ENCODE measurements around the gene XIRP2. TPM values are rescaled to one million over a fixed set of nuclear protein-coding genes. Genes with fewer than 3 reads are reported as not detected.

Gene XIRP2
- total and polyA plus RNA-seq, 2 of the 8 experiments (the other 6 are each of a cell fraction or from before 2014, with no cell fraction given): 0.11 TPM; not detected in 1

DNA sequence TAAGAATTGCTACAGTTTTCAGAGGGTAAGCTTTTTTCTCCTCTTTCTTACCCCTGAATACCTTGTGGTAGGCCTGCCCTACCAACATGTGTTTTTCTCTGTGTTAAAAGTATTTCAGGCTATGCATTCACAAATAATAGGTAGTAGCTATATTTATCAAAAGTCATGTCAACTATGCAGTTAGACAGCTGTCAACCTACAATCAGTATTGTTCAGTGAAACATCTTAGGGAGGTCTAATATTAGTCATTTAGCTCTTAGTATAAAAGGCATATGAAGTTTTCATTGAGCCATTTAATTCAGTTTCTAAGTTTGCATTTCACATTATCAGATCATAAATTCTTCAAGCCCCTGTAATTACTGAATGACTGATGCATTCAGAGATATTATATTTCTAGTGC is 36.7 kb downstream of the XIRP2 start:
- H3K79me1 ChIP-seq (ENCODE audit: low read depth, low read length): no peaks in the 10 kb centered on the region
- no peak overlapping the region for H2BK15ac ChIP-seq (ENCODE audit: low read length)
- H4K5ac ChIP-seq (ENCODE audit: insufficient read length, low read depth, low read length): no peak overlapping the region
- H2AFZ ChIP-seq (ENCODE audit: low read length): no peak overlapping the region
- no peak overlapping the region for H2BK120ac ChIP-seq (replicated peaks; ENCODE audit: low read depth, low read length)
- no peak overlapping the region for H3K14ac ChIP-seq (ENCODE audit: insufficient read length)
- no peak overlapping the region for H3K23ac ChIP-seq (ENCODE audit: insufficient read length)
- no peak overlapping the region for H3K56ac ChIP-seq (replicated peaks; ENCODE audit: insufficient read length, low read depth, low read length)
- no peak for FAIRE-seq
- H4K20me1 ChIP-seq (replicated peaks in 1 of 2; ENCODE audit: control insufficient read depth in 1 of 2, insufficient read depth in 2 of 2, low read length in 2 of 2): no peaks in the 10 kb centered on the region
- H3K27ac ChIP-seq (ENCODE audit: low read depth, low read length): no peak overlapping the region
- H3K4me1 ChIP-seq (replicated peaks in 1 of 4; ENCODE audit: control insufficient read depth in 3 of 4, insufficient read depth in 4 of 4, low read length in 3 of 4): no peaks in the 10 kb centered on the region
- H3K18ac ChIP-seq (ENCODE audit: extremely low read depth, low read length): no peak overlapping the region
- ChIA-PET CTCF (ENCODE audit: partially characterized antibody) (no interaction called here), POLR2A (ENCODE audit: partially characterized antibody) (no interaction called here)
- no peak overlapping the region for H2AK5ac ChIP-seq (ENCODE audit: low read depth, low read length)
- no peak overlapping the region for H2BK20ac ChIP-seq (ENCODE audit: low read length)
- H4K8ac ChIP-seq (ENCODE audit: extremely low read depth, insufficient read depth, low read length): no peak overlapping the region
- H3K4me2 ChIP-seq (ENCODE audit: insufficient read depth in 1 of 2, low read depth in 2 of 2, low read length in 2 of 2): no peak overlapping the region
- no peaks in the 10 kb centered on the region for H3K9me3 ChIP-seq (ENCODE audit: insufficient read depth in 2 of 2, low read depth in 1 of 2, low read length in 1 of 2)
- H2BK12ac ChIP-seq (ENCODE audit: low read depth, low read length): no peak overlapping the region
- H3K36me3 ChIP-seq (ENCODE audit: control insufficient read depth in 2 of 4, insufficient read depth in 4 of 4, low read length in 3 of 4): no peaks in the 10 kb centered on the region
- no peak for DNase-seq (ENCODE audit: low read depth in 1 of 2, low spot score in 2 of 2)
- H4K91ac ChIP-seq (replicated peaks; ENCODE audit: insufficient read length, low read length): no peak overlapping the region
- H3K23me2 ChIP-seq (ENCODE audit: low read depth, low read length): no peaks in the 10 kb centered on the region
- no peak overlapping the region for H2BK5ac ChIP-seq (ENCODE audit: low read depth, low read length)
- H3K9ac ChIP-seq (replicated peaks in 1 of 4; ENCODE audit: extremely low read depth in 1 of 4, low read depth in 3 of 4, low read length in 3 of 4): no peak overlapping the region
- no peaks in the 10 kb centered on the region for H3K27me3 ChIP-seq (replicated peaks in 1 of 4; ENCODE audit: control insufficient read depth in 3 of 4, extremely low read depth in 1 of 4, insufficient read depth in 3 of 4, low read length in 3 of 4)
- no peaks in the 10 kb centered on the region for H3K79me2 ChIP-seq (ENCODE audit: control insufficient read depth in 1 of 2, insufficient read depth in 2 of 2, low read length in 2 of 2)
- H3K4ac ChIP-seq (replicated peaks; ENCODE audit: insufficient read length, low read depth, low read length): no peak overlapping the region
- H3K4me3 ChIP-seq (ENCODE audit: extremely low read depth in 1 of 4, insufficient read depth in 2 of 4, low read depth in 3 of 4, low read length in 4 of 4): no peak overlapping the region
- TF ChIP-seq CEBPB (IDR thresholded peaks at IDR 0.05; ENCODE audit: low read depth, low read length) (no peak), SRF (IDR thresholded peaks at IDR 0.05; ENCODE audit: low read depth, low read length) (no peak), KDM1A (IDR thresholded peaks at IDR 0.05; ENCODE audit: borderline replicate concordance, low read length) (no peak), SP2 (IDR thresholded peaks at IDR 0.05; ENCODE audit: low read length) (no peak), TEAD4 (IDR thresholded peaks at IDR 0.05; ENCODE audit: low read depth, low read length) (no peak), TCF12 (IDR thresholded peaks at IDR 0.05; ENCODE audit: low read depth, low read length) (no peak), JUN (IDR thresholded peaks at IDR 0.05; ENCODE audit: low read depth, low read length) (no peak), TAF7 (optimal IDR thresholded peaks at IDR 0.05; ENCODE audit: borderline replicate concordance, low read depth, low read length) (no peak), MAFK (IDR thresholded peaks at IDR 0.05; ENCODE audit: low read depth, low read length) (no peak), YY1 (IDR thresholded peaks at IDR 0.05; ENCODE audit: low read depth, low read length) (no peak), ATF3 (IDR thresholded peaks at IDR 0.05; ENCODE audit: insufficient read depth, low read depth, low read length) (no peak), RBBP5 (IDR thresholded peaks at IDR 0.05; ENCODE audit: borderline replicate concordance, low read depth, low read length) (no peak), MAX (IDR thresholded peaks at IDR 0.05) (no peak), NANOG (IDR thresholded peaks at IDR 0.05; ENCODE audit: insufficient read depth, low read depth, low read length, poor library complexity, severe bottlenecking) (no peak), SIX5 (IDR thresholded peaks at IDR 0.05; ENCODE audit: low read depth, low read length) (no peak), BRCA1 (IDR thresholded peaks at IDR 0.05; ENCODE audit: low read depth, low read length) (no peak)

Data from H1 (cell line).